ENCODE results near the gene DNM1L. TPM values are rescaled to one million over a fixed set of nuclear protein-coding genes. Genes with fewer than 3 reads are reported as not detected.
"Not testable (repeated sequence)": the region's sequence is repeated elsewhere in the genome, so short reads cannot be mapped to it uniquely, and the experiment has no call there.

The DNM1L gene
- total RNA-seq, 1 donor from 2014 or later: 59.6 TPM

- DNase-seq: no peak
- Histone ChIP-seq H3K36me3 (peaks cover 33% of the 10 kb centered on the region), H3K27me3 (ENCODE audit: low read depth) (no peaks in the 10 kb centered on the region), H3K27ac (replicated peaks) (no peak overlapping the region), H3K4me1 (no peaks in the 10 kb centered on the region), H3K4me3 (no peak overlapping the region), H3K9me3 (replicated peaks) (no peaks in the 10 kb centered on the region)
- intact Hi-C loops (cut with micrococcal nuclease): no loop called here
- no peak for TF ChIP-seq CTCF (IDR thresholded peaks at IDR 0.05; ENCODE audit: borderline replicate concordance)
Measured at GRCh38 chr12:32705783-32706182, 26.7 kb downstream of the DNM1L start.

- Histone ChIP-seq H3K27ac (replicated peaks) (no peak overlapping the region), H3K27me3 (ENCODE audit: low read depth) (no peaks in the 10 kb centered on the region), H3K36me3 (peaks cover 38% of the 10 kb centered on the region), H3K9me3 (replicated peaks) (no peaks in the 10 kb centered on the region), H3K4me1 (no peaks in the 10 kb centered on the region), H3K4me3 (no peak overlapping the region)
- no peak for TF ChIP-seq CTCF (IDR thresholded peaks at IDR 0.05; ENCODE audit: borderline replicate concordance)
- intact Hi-C loops (cut with micrococcal nuclease): no loop called here
- DNase-seq: no peak
Measured at GRCh38 chr12:32706335-32707024, 27.4 kb downstream of the DNM1L start.

- no peaks in the 10 kb centered on the region for H3K9me3 ChIP-seq (replicated peaks)
- H3K27me3 ChIP-seq (ENCODE audit: low read depth): no peaks in the 10 kb centered on the region
- no peak for TF ChIP-seq CTCF (IDR thresholded peaks at IDR 0.05; ENCODE audit: borderline replicate concordance)
- H3K4me3 ChIP-seq: no peak overlapping the region
- H3K4me1 ChIP-seq: no peaks in the 10 kb centered on the region
- DNase-seq: no peak
- intact Hi-C loops (cut with micrococcal nuclease): no loop called here
- peaks cover 54% of the 10 kb centered on the region for H3K36me3 ChIP-seq
- no peak overlapping the region for H3K27ac ChIP-seq (replicated peaks)
Measured at GRCh38 chr12:32708926-32709325, 29.8 kb downstream of the DNM1L start.

- Histone ChIP-seq H3K4me1 (no peaks in the 10 kb centered on the region), H3K9me3 (replicated peaks) (no peaks in the 10 kb centered on the region), H3K36me3 (peaks cover 65% of the 10 kb centered on the region), H3K27me3 (ENCODE audit: low read depth) (no peaks in the 10 kb centered on the region), H3K27ac (replicated peaks) (no peak overlapping the region), H3K4me3 (no peak overlapping the region)
- intact Hi-C loops (cut with micrococcal nuclease): no loop called here
- DNase-seq: no peak
- no peak for TF ChIP-seq CTCF (IDR thresholded peaks at IDR 0.05; ENCODE audit: borderline replicate concordance)
Measured at GRCh38 chr12:32714772-32715171, 35.7 kb downstream of the DNM1L start.

- no peak for TF ChIP-seq CTCF (IDR thresholded peaks at IDR 0.05; ENCODE audit: borderline replicate concordance)
- H3K36me3 ChIP-seq: peaks cover 69% of the 10 kb centered on the region
- H3K27ac ChIP-seq (replicated peaks): no peak overlapping the region
- H3K4me1 ChIP-seq: no peaks in the 10 kb centered on the region
- no peak overlapping the region for H3K4me3 ChIP-seq
- no peaks in the 10 kb centered on the region for H3K27me3 ChIP-seq (ENCODE audit: low read depth)
- H3K9me3 ChIP-seq (replicated peaks): no peaks in the 10 kb centered on the region
- intact Hi-C loops (cut with micrococcal nuclease): no loop called here
- DNase-seq: no peak
Measured at GRCh38 chr12:32718926-32719325, 39.8 kb downstream of the DNM1L start.

- H3K27me3 ChIP-seq (ENCODE audit: low read depth); H3K27ac ChIP-seq (replicated peaks); H3K4me3 ChIP-seq; intact Hi-C loops (cut with micrococcal nuclease); H3K4me1 ChIP-seq; H3K9me3 ChIP-seq (replicated peaks); DNase-seq: not testable (repeated sequence)
- peaks cover 86% of the 10 kb centered on the region for H3K36me3 ChIP-seq
Measured at GRCh38 chr12:32725308-32725707, 46.2 kb downstream of the DNM1L start.
